ENCODE measurements around the gene KLHL24.
"Not testable (repeated sequence)": the region's sequence is repeated elsewhere in the genome, so short reads cannot be mapped to it uniquely, and the experiment has no call there.

Gene KLHL24, protein sequence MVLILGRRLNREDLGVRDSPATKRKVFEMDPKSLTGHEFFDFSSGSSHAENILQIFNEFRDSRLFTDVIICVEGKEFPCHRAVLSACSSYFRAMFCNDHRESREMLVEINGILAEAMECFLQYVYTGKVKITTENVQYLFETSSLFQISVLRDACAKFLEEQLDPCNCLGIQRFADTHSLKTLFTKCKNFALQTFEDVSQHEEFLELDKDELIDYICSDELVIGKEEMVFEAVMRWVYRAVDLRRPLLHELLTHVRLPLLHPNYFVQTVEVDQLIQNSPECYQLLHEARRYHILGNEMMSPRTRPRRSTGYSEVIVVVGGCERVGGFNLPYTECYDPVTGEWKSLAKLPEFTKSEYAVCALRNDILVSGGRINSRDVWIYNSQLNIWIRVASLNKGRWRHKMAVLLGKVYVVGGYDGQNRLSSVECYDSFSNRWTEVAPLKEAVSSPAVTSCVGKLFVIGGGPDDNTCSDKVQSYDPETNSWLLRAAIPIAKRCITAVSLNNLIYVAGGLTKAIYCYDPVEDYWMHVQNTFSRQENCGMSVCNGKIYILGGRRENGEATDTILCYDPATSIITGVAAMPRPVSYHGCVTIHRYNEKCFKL

DNA sequence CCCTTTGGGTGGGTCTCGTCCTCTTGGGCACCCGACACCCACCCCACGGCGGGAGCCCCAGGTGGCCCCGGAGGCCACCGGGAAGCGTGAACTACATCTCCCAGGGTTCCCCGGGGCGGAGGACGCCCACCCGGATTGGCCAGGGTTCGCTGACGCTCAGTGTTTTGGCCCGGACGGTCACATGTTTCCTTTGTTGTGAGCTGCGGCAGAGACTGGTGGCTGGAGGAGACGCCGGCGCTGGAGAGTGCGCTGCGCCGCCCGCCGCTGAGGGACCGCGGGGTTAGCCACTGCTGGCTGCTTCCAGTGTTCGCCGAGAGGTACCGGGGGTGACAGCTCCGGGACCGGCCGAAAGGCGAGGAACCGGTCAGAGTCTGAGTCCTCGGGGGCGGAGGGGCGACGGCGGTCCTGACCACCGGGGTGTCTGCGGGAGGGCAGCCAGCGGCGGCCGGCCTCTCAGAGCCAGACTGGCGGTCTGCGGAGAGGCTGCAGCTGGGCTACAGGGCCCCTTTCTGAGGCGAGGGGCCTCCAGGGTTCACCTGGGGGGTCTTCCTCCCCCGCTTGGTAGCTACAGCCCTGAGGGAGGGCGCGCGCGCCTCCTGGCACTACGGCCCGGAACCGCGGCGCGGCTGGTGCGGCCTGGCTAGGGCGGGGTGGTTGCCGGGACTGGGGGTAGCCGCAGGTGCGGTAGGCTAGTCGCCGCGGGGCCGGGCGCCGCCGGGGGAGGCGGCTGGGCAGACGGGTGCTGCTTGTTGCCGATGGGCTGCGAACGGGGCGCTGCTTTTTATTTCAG is at the start of gene KLHL24:
Gene KLHL24, plus strand, starts transcription at position 193 of the 790 bp plus-strand sequence. CDS start 14,734 bp downstream, outside the sequence.
- DNase-seq, result peak; percentile 73 to 86

DNA sequence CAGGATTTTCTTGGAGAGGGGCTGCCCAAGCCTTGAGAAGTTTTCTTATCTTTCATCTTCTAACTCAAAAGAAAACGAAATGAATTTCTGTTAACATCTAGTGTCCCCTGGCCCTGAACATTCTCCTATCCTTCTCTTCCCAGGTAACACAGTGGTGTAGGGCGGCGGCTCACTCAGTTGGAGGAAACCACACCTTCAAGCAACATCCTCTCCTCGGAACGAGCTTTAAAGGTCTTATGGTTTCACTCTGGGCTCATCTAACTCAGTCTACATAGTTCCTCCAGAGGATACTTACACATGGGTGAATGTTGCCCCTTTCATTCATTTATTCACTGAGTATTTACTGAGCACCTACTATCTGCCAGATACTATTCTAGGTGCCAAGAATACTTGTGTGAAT is 48.9 kb upstream of the KLHL24 start:
- DNase-seq, result no peak

DNA sequence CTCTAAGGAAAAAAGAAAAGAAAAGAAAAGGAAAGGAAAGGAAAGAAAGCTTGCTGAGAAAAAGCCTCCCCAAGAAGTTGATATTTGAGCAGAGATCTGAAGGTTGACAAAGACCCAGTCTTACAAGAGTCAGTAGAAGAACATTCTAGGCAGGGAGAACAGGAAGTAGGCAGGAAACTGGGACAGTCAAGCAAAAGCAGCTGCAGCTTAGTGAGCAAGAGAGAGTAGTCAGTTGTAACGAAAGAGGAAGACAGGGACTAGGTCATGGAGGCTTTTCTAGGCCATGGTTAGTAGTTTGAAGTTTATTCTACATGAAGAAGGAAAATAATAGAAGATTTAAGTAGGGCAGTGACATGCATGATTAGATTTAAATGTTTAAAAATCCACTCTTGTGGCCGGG is 48.1 kb upstream of the KLHL24 start:
- DNase-seq, result no peak

DNA sequence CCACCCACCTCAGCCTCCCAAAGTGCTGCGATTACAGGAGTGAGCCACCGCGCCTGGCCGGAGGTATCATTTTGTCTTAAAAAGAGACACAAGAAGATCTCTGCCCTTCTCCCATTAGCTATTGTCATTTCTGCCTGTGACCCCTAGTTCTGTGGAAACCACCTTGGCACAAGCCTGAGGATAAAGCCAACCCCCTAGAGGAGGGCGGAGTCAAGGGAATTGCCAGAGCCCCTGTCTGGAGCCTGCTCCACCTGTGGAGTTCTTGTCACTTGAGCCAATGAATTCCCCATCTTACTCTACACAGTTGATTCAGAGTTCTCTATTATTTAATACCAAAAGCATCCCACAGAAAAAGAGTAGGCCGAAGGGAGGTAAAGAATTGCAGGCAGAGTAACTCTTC is 45.0 kb upstream of the KLHL24 start:
- DNase-seq, result no peak

DNA sequence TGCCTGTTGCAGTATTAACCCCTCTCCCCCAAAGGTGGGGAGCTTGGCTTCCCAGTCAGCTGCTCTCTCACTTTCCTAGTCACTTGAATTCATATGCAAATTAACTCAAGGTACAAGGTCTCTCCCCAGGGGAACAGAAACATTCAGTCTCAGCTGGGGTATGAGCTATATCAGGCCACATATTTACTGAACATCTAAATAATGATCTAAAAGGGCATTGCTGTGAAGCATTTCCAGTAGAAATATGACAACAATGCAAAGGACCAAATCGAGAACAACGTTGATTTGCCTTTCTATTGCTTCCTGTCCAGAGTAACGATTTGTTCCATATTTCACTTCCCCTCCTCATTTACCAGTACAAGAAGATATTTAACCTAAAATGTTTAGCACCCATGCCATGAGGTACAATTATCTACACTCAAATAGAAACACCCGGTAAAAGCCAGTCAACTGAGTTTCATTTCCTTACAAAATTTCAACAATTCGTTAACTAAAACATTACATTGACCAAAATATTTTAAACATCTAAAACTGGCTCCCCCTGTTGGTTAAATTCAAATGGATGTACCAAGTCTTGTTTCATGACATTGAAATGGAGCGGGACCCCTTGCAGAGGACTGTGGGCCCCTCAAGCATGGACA is 43.4 kb upstream of the KLHL24 start:
- DNase-seq, result no peak

DNA sequence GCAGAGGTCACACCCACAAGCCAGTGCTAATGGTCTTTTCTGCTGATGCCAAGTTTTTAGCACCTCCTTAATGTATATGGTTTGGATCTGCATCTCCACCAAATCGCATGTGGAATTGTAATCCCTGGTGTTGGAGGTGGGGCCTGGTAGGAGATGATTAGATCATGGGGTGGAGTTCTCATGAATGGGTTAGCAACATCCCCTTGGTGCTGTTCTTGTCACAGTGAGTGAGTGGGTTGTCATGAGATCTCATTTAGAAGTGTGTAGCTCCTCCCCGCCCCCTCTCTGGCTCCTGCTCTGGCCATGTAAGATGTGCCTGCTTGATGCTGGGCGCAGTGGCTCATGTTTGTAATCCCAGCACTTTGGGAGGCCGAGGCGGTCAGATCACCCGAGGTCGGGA is 42.6 kb upstream of the KLHL24 start:
- no peak for DNase-seq

DNA sequence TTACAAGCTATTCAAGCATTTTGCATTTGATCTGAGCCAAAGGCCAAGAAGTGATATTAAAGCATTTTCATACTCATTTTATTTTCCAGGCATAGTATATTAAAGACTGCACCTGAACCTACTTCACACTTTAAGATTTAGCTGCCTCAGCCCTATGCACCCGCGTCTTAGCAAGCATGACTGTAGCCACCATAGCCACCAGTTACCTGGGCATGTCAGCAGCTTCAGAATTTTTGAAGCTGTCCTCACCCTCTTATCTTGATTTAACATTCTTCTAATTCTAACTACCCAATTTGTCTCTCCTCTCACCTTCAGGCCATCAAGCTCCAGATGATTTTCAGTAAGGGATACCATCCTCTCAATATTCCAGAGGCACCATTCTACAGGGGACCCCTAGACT is 40.8 kb upstream of the KLHL24 start:
- no peak for DNase-seq

DNA sequence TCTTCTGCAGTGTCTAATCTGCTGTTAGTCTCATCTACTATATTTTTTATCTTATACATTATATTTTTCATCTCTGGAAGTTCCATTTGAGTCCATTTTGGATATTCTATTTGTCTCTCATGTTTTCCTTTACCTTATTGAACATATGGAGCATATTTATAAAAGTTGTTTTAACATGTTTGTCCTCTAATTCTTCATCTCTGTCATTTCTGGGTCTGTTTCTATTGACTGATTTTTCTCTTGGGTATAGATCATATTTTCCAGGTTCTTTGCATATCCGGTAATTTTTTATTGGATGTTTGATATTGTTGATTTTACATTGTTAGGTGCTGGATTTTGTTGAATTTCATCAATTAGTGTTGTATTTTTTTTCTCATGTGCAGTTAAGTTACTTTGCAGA is 37.5 kb upstream of the KLHL24 start:
- DNase-seq, result no peak

DNA sequence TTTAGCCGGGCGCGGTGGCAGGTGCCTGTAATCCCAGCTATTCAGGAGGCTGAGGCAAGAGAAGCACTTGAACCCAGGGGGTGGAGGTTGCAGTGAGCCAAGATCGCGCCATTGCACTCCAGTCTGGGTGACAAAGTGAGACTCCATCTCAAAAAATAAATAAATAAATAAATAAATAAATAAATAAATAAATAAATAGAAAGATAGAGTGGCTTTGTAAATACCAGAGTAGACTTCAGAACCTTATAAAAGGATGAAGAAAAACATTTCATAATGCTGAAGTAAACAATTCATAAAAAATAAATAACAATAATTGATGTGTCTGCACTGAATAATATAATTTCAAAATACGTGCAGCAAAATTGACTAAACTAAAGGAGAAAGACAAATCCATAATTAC is 24.1 kb upstream of the KLHL24 start:
- not testable (repeated sequence) for DNase-seq

DNA sequence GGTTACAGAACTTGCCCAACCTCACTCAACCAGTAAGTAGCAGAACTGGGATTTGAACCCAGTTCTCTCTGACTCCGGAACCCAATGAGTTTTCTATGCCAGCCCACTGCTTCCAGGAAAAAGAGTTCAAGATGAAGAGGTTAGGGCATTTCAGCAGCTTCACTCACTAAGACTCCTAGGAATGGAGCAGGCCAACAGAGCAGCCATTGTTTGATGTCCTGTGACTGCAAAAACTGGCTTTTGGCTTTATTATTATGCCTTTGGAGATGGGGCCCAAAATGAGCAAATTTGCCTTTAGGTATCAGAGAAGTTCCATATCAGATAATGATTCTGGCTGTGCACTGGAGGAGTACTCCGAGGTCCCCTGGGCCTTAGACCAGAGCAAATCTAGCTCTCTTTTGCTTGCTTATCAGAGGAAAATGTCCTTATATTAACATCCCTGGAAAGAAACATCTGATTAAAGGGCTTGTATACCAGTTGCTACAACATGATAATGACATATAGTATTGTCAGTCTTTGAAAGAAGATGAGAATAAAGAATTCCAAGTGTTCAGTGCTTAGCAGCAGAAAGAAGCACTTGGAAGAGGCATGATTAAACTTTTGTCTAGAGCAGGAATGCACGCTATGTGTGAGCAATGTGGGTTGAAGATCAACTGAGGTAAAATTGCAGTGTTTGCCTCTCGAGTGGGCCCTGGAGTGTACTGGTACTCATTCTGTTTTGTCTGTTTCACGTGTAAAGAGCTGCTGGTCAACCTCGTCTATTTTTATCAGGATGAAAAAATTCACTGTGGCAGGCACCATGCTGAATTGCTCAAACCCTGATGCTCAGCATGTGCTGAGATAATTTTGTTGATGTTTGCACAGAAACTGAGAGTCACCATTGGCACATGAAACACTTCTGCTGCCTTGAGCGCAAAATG is 21.8 kb upstream of the KLHL24 start:
- DNase-seq, result no peak

DNA sequence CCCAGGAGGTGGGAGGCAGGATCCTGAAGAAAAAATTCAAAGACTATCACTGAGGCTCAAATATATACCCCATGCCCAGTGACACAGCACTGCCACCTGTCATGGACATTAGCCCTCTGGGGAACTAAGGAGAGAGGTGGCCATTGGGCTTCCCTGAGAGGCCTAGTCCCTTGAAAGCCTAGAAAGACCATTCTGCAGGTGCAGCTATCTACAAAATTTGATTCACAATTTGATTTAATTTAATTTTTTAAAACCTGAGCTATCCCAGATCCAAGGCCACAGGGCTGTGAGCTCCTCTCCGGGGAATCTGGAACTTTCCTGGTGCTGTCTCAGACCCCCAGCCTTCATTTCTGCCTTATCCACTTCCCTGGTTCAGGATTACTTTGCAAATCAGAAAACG is 16.9 kb upstream of the KLHL24 start:
- DNase-seq, result no peak

DNA sequence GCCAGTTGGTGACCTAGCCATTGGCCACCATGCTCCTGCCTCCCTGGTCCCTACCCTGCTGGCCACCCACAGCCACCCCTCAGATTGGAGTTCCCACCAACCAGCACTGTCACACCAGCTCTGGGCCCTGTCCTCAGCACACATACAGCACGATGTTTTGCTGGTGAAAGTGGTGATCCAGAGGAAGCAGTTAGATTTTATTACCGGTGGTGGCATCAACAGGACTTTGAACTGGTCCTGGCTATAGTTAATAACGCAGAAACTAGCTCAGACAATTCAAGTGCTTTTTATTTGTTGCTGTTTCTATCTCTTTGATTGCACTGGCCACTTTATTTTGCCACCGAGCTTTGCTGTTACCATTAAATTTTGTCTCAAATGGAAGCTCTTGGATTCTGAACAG is 16.4 kb upstream of the KLHL24 start:
- no peak for DNase-seq

DNA sequence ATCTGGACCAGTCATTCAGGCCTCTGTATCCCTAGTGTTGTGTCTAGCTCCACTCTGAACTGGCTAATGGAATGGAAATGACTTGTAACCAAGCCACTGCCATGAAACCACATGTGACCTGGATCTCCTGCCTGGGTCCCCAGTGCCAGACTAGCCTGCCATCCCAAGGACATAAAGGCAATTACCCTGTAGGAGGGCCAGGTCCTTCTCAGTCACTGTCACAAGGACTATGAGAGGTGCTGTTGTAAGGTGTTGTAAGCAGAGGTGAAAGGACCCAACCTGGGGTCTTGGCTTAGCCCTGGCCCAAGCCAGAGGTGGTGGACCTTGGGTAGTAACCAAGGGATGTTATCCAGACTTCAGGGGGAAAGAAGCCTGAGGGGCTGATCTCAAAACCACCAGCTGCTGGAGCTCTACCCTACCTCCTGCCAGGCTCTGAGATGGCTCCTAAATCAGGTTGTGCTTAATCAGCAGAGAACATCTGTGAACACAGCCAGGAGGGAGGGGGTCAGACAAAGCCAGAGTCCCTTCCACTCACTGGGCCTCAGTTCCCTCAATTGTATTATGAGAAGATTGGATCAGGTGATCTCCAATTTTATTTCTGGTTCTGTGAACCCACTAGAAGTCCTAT is 15.7 kb upstream of the KLHL24 start:
- DNase-seq, result no peak

DNA sequence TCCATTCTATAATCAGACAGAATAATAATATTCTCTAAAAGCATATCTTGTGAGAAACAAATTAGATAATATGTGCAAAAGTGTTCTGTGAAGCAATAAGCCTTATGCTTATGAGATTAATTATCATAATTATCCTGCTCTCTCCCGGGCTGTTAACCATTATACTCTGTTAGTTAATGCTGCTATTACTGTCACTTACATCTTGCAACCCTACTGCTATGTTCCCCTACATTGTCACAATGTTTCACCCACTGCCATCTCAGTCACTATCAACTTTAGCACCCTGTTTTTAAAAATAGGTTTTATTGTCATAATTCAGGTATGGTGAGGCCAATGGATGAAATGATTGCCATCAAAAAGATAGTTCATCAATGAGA is 15.2 kb upstream of the KLHL24 start:
- DNase-seq, result no peak

DNA sequence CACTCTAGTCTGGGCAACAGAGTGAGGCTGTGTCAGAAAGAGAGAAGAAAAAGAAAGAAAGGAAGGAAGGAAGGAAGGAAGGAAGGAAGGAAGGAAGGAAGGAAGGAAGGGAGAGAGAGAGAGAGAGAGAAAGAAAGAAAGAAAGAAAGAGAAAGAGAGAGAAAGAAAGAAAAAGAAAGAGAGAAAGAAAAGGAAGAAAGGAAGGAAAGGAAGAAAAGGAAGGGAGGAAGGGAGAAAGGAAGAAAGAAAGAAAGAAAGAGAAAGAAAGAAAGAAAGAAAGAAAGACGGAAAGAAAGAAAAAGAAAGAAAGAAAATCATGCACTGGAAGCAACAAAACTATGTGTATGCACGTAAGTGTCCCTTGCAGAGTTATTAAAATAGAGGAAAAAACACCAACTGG is 12.9 kb upstream of the KLHL24 start:
- not testable (repeated sequence) for DNase-seq

DNA sequence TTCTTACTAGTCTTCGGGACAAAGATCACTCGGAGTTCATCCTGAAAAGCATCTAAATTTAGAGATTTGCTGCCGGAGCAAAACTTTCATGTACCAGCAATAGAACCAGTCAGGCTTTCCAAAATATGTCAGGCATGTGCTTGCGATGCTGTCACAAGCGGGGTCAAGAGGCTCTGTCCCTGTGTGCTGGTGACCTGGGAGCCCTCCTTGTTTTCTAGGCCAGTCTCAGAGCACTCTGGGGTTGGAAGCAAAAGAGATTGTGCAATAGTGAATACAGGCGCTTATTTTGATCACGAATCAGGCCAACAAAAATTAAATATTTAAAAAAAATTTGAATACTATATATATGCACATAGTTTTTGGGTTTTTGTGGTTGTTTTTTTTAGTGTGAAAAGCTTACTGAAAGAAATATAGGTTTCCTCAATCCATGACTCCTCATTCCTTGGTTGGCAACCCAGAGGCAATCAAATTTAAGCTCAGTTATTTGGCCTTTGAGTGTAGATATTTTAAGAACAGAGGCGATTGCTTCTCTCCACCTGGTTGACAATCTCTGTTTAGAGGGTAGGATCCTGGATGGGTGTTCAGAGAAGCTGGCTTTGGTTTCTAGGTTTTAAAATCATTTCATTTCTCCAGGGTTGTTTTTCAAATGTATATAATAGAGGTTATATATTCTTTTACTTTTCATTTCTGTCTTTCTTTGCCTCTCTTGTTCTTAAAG is 8.4 kb upstream of the KLHL24 start:
- DNase-seq, result no peak

DNA sequence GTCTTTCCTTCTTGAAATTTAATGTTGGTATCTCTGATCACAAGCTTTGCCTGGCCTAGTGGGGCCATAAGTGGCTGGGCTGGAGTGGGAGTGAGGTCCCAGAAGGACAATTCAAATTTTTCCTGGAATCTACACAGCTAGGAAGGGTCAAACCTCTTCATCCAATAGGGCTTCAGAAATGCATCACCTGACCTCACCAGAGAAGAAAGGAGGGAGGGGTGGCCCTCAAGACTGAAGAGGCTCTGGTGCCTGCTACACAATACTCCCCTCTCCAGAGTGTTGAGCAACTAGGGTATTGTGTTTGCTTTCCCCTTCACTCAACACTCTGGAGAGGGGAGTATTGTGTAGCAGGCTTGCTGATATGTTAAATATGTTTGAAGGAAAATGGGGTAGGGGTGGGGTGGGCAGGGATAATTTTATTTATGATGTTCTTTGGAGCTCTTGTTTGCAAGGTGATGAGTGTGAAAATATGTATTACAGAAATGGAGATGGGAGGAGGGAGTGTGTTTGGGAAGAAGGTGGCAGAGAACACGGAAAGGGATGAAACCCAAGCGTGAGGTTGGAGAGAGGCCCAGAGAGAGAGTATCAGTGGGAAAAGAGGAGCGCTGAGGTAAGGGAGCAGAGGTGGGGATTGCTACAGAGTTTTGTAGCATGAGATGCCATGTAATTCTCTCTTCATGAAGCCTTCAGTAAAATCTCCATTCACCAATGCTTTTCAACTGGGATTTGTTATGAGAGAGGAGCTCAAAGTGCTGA is 5.7 kb upstream of the KLHL24 start:
- no peak for DNase-seq

DNA sequence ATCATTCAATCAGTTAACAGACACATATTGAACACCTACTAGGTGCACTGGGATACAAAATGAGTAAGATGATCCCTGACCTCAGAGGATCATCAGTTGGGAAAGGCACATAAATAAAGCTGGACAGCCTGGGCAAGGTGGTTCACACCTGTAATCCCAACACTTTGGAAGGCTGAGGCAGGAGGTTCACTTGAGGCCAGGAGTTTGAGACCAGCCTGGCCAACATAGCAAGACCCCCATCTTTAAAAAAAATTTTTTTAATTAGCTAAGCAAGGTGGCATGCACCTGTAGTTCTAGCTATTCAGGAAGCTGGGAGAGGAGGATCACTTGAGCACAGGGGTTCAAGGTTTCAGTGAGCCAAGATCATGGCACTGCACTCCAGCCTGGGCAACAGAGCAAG is 3.7 kb upstream of the KLHL24 start:
- no peak for DNase-seq

DNA sequence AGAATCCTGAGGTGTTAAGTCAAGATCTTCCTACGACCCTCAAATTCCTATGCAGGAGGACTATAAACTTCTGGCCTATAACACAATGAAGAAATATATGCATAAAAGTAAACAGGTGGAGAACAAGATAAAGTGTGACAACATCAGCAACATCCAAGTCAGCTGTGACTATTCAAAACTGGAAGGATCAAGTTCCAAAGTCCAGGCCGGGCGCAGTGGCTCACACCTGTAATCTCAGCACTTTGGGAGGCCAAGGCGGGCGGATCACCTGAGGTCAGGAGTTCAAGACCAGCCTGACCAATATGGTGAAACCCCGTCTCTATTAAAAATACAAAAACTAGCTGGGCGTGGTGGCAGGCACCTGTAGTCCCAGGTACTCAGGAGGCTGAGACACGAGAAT is 2.7 kb upstream of the KLHL24 start:
- not testable (repeated sequence) for DNase-seq

DNA sequence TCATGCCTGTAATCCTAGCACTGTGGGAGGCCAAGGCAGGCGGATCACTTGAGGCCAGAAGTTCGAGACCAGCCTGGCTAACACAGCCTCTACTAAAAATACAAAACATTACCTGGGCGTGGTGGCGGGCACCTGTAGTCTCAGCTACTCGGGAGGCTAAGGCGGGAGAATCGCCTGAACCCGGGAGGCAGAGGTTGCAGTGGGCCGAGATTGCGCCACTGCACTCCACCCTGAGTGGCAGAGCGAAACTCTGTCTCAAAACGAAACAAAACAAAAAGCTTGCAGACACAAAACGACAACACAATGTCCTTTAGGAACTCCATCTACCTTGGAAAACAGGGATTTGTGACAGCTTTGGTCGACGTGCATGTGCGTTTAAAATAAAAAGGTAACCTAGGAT is 716 bp upstream of the KLHL24 start:
- no peak for DNase-seq

DNA sequence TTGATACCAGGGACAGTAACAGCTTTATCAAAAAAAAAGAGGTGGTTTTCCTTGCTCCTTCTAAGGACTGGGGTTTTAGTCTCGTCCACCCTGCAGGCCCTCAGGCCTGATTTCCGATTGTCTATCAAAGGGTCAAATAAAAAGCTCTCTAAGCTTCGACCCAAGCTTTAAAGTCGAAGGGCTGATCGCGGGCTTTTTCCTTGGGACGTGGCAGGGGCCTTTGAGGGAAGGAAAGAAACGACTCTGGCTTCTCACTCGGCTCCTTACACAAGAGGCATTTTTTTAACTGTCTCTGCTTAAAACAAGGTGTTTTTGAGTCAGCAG is 354 bp upstream of the KLHL24 start:
- no peak for DNase-seq
